B cell (primary cell): Measurements from ENCODE around the gene MAP3K4.

Experiments used
- EZH2 ChIP-seq: IDR thresholded peaks from 2 replicates; pipeline ENCODE4 v1.6.1; 2012; ENCODE audit warnings: borderline replicate concordance, low read depth, mild to moderate bottlenecking, moderate library complexity, low read length; ENCODE audit not compliant: insufficient read depth, poor library complexity, severe bottlenecking
- TF ChIP-seq, protein P1 (sequence below): fragments of 200-600 bp; IDR thresholded peaks from one replicate; pipeline ENCODE4 v1.8.0; 2022; ENCODE audit warnings: antibody characterized with exemption, mild to moderate bottlenecking

DNA sequence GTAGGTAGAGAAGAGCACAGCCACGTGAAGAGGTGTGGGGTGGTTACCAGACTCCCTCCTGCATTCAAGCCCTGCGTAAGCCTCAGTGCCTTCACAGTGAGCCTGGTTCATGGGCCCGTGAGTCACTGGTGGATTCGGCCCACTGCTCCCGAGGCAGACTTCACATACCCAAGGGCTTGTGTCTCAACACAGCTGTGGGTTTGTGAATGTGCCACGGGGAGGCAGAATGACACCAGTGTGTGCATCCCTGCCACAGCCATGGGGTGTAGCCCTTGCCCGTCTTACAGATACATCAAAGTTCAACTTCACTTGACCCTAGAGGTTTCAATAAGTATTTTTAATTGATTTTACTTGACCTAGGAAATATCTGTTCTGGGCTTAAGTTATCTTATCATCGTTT is 108.5 kb downstream of the MAP3K4 start:
- no peak for TF ChIP-seq EZH2
- TF ChIP-seq, protein P1, sequence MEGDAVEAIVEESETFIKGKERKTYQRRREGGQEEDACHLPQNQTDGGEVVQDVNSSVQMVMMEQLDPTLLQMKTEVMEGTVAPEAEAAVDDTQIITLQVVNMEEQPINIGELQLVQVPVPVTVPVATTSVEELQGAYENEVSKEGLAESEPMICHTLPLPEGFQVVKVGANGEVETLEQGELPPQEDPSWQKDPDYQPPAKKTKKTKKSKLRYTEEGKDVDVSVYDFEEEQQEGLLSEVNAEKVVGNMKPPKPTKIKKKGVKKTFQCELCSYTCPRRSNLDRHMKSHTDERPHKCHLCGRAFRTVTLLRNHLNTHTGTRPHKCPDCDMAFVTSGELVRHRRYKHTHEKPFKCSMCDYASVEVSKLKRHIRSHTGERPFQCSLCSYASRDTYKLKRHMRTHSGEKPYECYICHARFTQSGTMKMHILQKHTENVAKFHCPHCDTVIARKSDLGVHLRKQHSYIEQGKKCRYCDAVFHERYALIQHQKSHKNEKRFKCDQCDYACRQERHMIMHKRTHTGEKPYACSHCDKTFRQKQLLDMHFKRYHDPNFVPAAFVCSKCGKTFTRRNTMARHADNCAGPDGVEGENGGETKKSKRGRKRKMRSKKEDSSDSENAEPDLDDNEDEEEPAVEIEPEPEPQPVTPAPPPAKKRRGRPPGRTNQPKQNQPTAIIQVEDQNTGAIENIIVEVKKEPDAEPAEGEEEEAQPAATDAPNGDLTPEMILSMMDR, result no peak
